K562 (cell line): ENCODE data around the gene ESRRB. TPM values are rescaled to one million over a fixed set of nuclear protein-coding genes. Genes with fewer than 3 reads are reported as not detected.

ENCODE experiments used
- ATAC-seq: fragments of 200-7000 bp; cut with Tn5 transposase; 3 replicates; pipeline ENCODE4 v1.9.1; 2020; ENCODE audit warnings: moderate library complexity
- BruUV-seq: library from RNA; stranded (reverse); fragments of 400-500 nt; replicated peaks from 2 replicates; lab custom pipeline; 2021; lab: Mats Ljungman, UMichigan
- CTCF ChIA-PET: fragments of 300-600 bp; formaldehyde crosslinking; extraction: SDS; loops from one replicate; lab custom pipeline; 2021; ENCODE audit warnings: low intra/inter-chr PET ratio; lab: Yijun Ruan, JAX
- POLR2A ChIA-PET: fragments of 300-600, 350-650 bp; sonication (Branson Sonifier 250); formaldehyde crosslinking; extraction: SDS; loops from one replicate; lab custom pipeline; 2021; ENCODE audit warnings: antibody characterized with exemption, inconsistent platforms; lab: Yijun Ruan, JAX
- DNase-seq, 4 experiments: peaks; one replicate each; pipeline versions ENCODE4 v3.0.0 to v3.0.0-alpha.2; 2011 to 2018; ENCODE audit warnings: low spot score in 3 of 4, mixed read lengths in 3 of 4; ENCODE audit errors: extremely low read depth in 1 of 4
- FAIRE-seq: peaks from 2 replicates; lab custom pipeline; 2011; peaks lifted over from hg19 to GRCh38; lab: Jason Lieb, UNC
- H2AFZ ChIP-seq: 2 replicates; pipeline ENCODE4 v1.6.0; 2011; ENCODE audit warnings: low read depth, low read length, control low read depth, inconsistent platforms
- H3K27ac ChIP-seq: fragments of 200-600 bp; 3 replicates; pipeline ENCODE4 v1.8.0; 2011; ENCODE audit warnings: low read depth, mild to moderate bottlenecking, control low read depth, inconsistent platforms, low read length, moderate library complexity, mixed read lengths; ENCODE audit errors: extremely low read depth
- H3K27me3 ChIP-seq, 2 experiments: fragments of 300-600 bp in 1 of 2; 2 replicates in 1 of 2; 3 replicates in 1 of 2; pipeline versions ENCODE4 v1.6.0 to v1.8.0; 2011; ENCODE audit warnings: inconsistent platforms in 2 of 2, low read length in 2 of 2, mild to moderate bottlenecking in 1 of 2, mixed read lengths in 1 of 2, moderate library complexity in 1 of 2; ENCODE audit not compliant: control insufficient read depth in 2 of 2, insufficient read depth in 2 of 2
- H3K36me3 ChIP-seq: fragments of 300-600 bp; 3 replicates; pipeline ENCODE4 v1.8.0; 2011; ENCODE audit warnings: mild to moderate bottlenecking, low read length, inconsistent platforms; ENCODE audit not compliant: control insufficient read depth, insufficient read depth
- H3K4me1 ChIP-seq, 2 experiments: fragments of 200-600 bp in 1 of 2; replicated peaks in 1 of 2; 2 replicates in 1 of 2; 3 replicates in 1 of 2; pipeline versions ENCODE4 v1.5.1 to v1.8.0; 2011; ENCODE audit warnings: inconsistent platforms in 2 of 2, low read length in 2 of 2, mild to moderate bottlenecking in 1 of 2, mixed read lengths in 1 of 2, moderate library complexity in 1 of 2; ENCODE audit not compliant: control insufficient read depth in 2 of 2, insufficient read depth in 2 of 2
- H3K4me2 ChIP-seq: 2 replicates; pipeline ENCODE4 v1.6.1; 2011; ENCODE audit warnings: low read length, control low read depth, inconsistent platforms, mixed read lengths; ENCODE audit not compliant: insufficient read depth
- H3K4me3 ChIP-seq: fragments of 200-600 bp; sonication (generic), shearing (Covaris generic); 2 replicates; pipeline ENCODE4 v1.5.1; 2016; ENCODE audit warnings: control low read depth, inconsistent platforms
- H3K79me2 ChIP-seq: fragments of 200-600 bp; 3 replicates; pipeline ENCODE4 v1.8.0; 2011; ENCODE audit warnings: low read length, inconsistent platforms; ENCODE audit not compliant: control insufficient read depth, insufficient read depth
- H3K9ac ChIP-seq, 2 experiments: 2 replicates each; pipeline versions ENCODE4 v1.6.0 to v1.6.1; 2011; ENCODE audit warnings: low read depth in 2 of 2, low read length in 2 of 2, control low read depth in 1 of 2, inconsistent platforms in 1 of 2, mild to moderate bottlenecking in 1 of 2, mixed read lengths in 1 of 2; ENCODE audit not compliant: insufficient read depth in 1 of 2
- H3K9me1 ChIP-seq: one replicate; pipeline ENCODE4 v1.6.0; 2011; ENCODE audit warnings: inconsistent platforms, mild to moderate bottlenecking, low read length, moderate library complexity; ENCODE audit not compliant: control insufficient read depth, insufficient read depth
- H3K9me3 ChIP-seq: replicated peaks from 2 replicates; pipeline ENCODE4 v1.5.1; 2011; ENCODE audit warnings: low read depth, low read length, inconsistent platforms; ENCODE audit not compliant: control insufficient read depth, insufficient read depth
- H4K20me1 ChIP-seq: replicated peaks from 2 replicates; pipeline ENCODE4 v1.6.1; 2011; ENCODE audit warnings: low read length, inconsistent platforms, mixed read lengths; ENCODE audit not compliant: control insufficient read depth, insufficient read depth
- CTCF ChIP-seq, 3 experiments: IDR thresholded peaks in 2 of 3; conservative IDR thresholded peaks in 1 of 3; 2 replicates each; pipeline ENCODE4 v1.5.1; 2011 to 2012; ENCODE audit warnings: low read length in 3 of 3, mild to moderate bottlenecking in 3 of 3, control low read depth in 2 of 3, improper control_type of control experiment in 1 of 3, inconsistent platforms in 1 of 3, low read depth in 1 of 3, mixed read lengths in 1 of 3, moderate library complexity in 1 of 3; ENCODE audit not compliant: insufficient read depth in 2 of 3
- POLR2G ChIP-seq: fragments of 200-400 bp; formaldehyde crosslinking; IDR thresholded peaks from 2 replicates; pipeline ENCODE4 v1.6.1; 2017; ENCODE audit warnings: low read depth, mild to moderate bottlenecking, antibody characterized with exemption, low read length, moderate library complexity
- RAD21 ChIP-seq, 2 experiments: fragments of 250-450 bp in 1 of 2; fragments of 450-650 bp in 1 of 2; sonication (Bioruptor Pico) in 1 of 2; formaldehyde crosslinking in 1 of 2; IDR thresholded peaks in 1 of 2; conservative IDR thresholded peaks in 1 of 2; 2 replicates each; pipeline versions ENCODE4 v1.4.0 to v1.8.0; 2020 to 2022; ENCODE audit warnings: mild to moderate bottlenecking in 2 of 2, moderate library complexity in 1 of 2
- U2AF2 ChIP-seq: fragments of 200-400 bp; formaldehyde crosslinking; optimal IDR thresholded peaks from 2 replicates; pipeline ENCODE3; 2017; ENCODE audit warnings: low read depth, mild to moderate bottlenecking, low read length
- ZBTB33 ChIP-seq: sonication (generic); formaldehyde crosslinking; IDR thresholded peaks from 2 replicates; pipeline ENCODE4 v1.8.1; 2023; ENCODE audit warnings: mild to moderate bottlenecking, missing genetic modification reagents
- WGBS: fragments of 100-300 bp; shearing (Covaris generic); methylation state at CpG from one replicate; pipeline ENCODE4 v1.1.6; 2016; ENCODE audit warnings: low coverage, mixed read lengths; ENCODE audit not compliant: insufficient coverage; ENCODE audit errors: missing lambda C conversion rate; 5-methylcytosine and 5-hydroxymethylcytosine counted together
- in situ Hi-C: fragments of 300-500 bp; cut with MboI; formaldehyde crosslinking; loops from 4 replicates; pipeline ENCODE4 v1.15.0; 2018; ENCODE audit warnings: inconsistent platforms, mixed read lengths
- intact Hi-C: fragments of 100-400 bp; cut with micrococcal nuclease; formaldehyde crosslinking; loops from 2 replicates; pipeline ENCODE4 v1.14.2; 2022
- polyA plus RNA-seq, 8 experiments: library from polyadenylated mRNA; depleted of rRNA in 4 of 8; stranded (reverse) in 5 of 8; unstranded in 3 of 8; fragments of >200 nt; fragmentation: Nextera tagmentation in 2 of 8; fragmentation: Illumina TruSeq in 1 of 8; extraction: Ambion mirVana in 2 of 8; extraction: Trizol in 1 of 8; gene quantifications; 2 replicates each; pipeline versions ENCODE4 v1.2.1 to v1.2.3, GENCODE V29; 2011 to 2014; ENCODE audit warnings: inconsistent platforms in 1 of 8, missing spikeins in 1 of 8
- total RNA-seq, 7 experiments: library from RNA; depleted of rRNA in 6 of 7; stranded (reverse); fragments of >200 nt in 6 of 7; fragmentation: Illumina TruSeq in 2 of 7; extraction: Trizol in 2 of 7; gene quantifications; 2 replicates each; pipeline versions ENCODE4 v1.2.1 to v1.2.3, GENCODE V29; 2011 to 2021; ENCODE audit warnings: low replicate concordance in 1 of 7

Gene ESRRB
- total and polyA plus RNA-seq, 9 of the 15 experiments (the other 6 are each of a cell fraction or from before 2014, with no cell fraction given) = 3.2 to 24.7 (median 14.5) TPM

GRCh38 chr14:76352639-76353281 is 23.2 kb upstream of the ESRRB start:
- no peak overlapping the region for H3K4me2 ChIP-seq
- peak in 2 of 4 experiments; percentile 10 to 14 for DNase-seq

More at GRCh38 chr14:76352639-76353281, 23.2 kb upstream of the ESRRB start:
- ChIA-PET POLR2A (interaction anchor here (0.6 kb wide), 2 partner anchors 129 to 161 kb away, joined by 3 read pairs; no protein-coding TSS in a partner anchor), CTCF (no interaction called here)
- intact Hi-C loops = no loop called here
- WGBS = 90% methylated on average over 14 of the region's 40 CpGs
- Histone ChIP-seq H3K4me1 (no peaks in the 10 kb centered on the region), H3K9me3 (no peaks in the 10 kb centered on the region), H3K79me2 (no peaks in the 10 kb centered on the region; the same call in 2 of the 3 replicates), H3K27ac (no peak overlapping the region), H4K20me1 (no peaks in the 10 kb centered on the region), H2AFZ (no peak overlapping the region), H3K27me3 (no peaks in the 10 kb centered on the region), H3K4me3 (no peak overlapping the region), H3K9me1 (no peaks in the 10 kb centered on the region), H3K9ac (no peak overlapping the region), H3K36me3 (no peaks in the 10 kb centered on the region; the same call in 1 of the 3 replicates)
- FAIRE-seq = no peak
- BruUV-seq = no TSS peak
- TF ChIP-seq CTCF (IDR thresholded peaks at IDR 0.05 in 2 of 3, conservative IDR thresholded peaks at IDR 0.05 in 1 of 3; ENCODE audit: insufficient read depth in 2 of 3, low read depth in 1 of 3, low read length in 3 of 3) = 0 out of 6 replicates have a peak, but pooled peaks of 1 of the 3 experiments have one; percentile 5
- 0 out of 2 replicates have a peak, but pooled peaks have one; percentile 22 for TF ChIP-seq POLR2G
- TF ChIP-seq ZBTB33 (CRISPR knock-in tag) = peak; percentile 58; the same call in 1 of the 2 replicates
- peak in 1 of 2 experiments; percentile 10; a peak in 1 of 4 replicates for TF ChIP-seq RAD21 (CRISPR knock-in tag; conservative IDR thresholded peaks at IDR 0.05 in 1 of 2, IDR thresholded peaks at IDR 0.05 in 1 of 2)
- TF ChIP-seq U2AF2 = no peak
- 0 out of 3 replicates have a peak, but pooled peaks have one; percentile 37 for ATAC-seq
- in situ Hi-C loops = no loop called here
